Measurements from ENCODE around the gene NAB1. TPM values are rescaled to one million over a fixed set of nuclear protein-coding genes. Genes with fewer than 3 reads are reported as not detected.
"Not testable (repeated sequence)": the region's sequence is repeated elsewhere in the genome, so short reads cannot be mapped to it uniquely, and the experiment has no call there.

Gene NAB1
- total and polyA plus RNA-seq, 12 donors: 13.0 to 43.7 (median 26.7) TPM

- Histone ChIP-seq H3K4me3 (no peak overlapping the region), H3K27ac (no peak overlapping the region), H3K4me1 (replicated peaks in 1 of 2) (no peaks in the 10 kb centered on the region), H3K36me3 (replicated peaks in 1 of 2) (no peaks in the 10 kb centered on the region), H3K27me3 (no peaks in the 10 kb centered on the region), H3K9me3 (replicated peaks in 1 of 3) (no peaks in the 10 kb centered on the region)
- TF ChIP-seq POLR2A (IDR thresholded peaks at IDR 0.05) (no peak), CTCF (IDR thresholded peaks at IDR 0.05) (no peak)
- intact Hi-C loops (cut with DNase I): no loop called here
- DNase-seq: no peak
- WGBS, 4 donors: 92 to 97% (median 95%) methylated on average over 3 to 6 of the region's 6 CpGs
Observed at GRCh38 chr2:190705280-190705679, 56.4 kb downstream of the NAB1 start.

- intact Hi-C loops (cut with DNase I): no loop called here
- H3K36me3 ChIP-seq (replicated peaks in 1 of 2): no peaks in the 10 kb centered on the region
- TF ChIP-seq POLR2A (IDR thresholded peaks at IDR 0.05) (no peak), CTCF (IDR thresholded peaks at IDR 0.05) (no peak)
Observed at GRCh38 chr2:190707726-190708125, 58.8 kb downstream of the NAB1 start.

GRCh38 chr2:190708650-190709049, 59.8 kb downstream of the NAB1 start:
- DNase-seq; H3K9me3 ChIP-seq (replicated peaks in 1 of 3); H3K27ac ChIP-seq; H3K4me1 ChIP-seq (replicated peaks in 1 of 2); intact Hi-C loops (cut with DNase I); H3K27me3 ChIP-seq; H3K4me3 ChIP-seq; H3K36me3 ChIP-seq (replicated peaks in 1 of 2): not testable (repeated sequence)

More at GRCh38 chr2:190707726-190708125, 58.8 kb downstream of the NAB1 start:
- Histone ChIP-seq H3K4me3 (no peak overlapping the region), H3K9me3 (replicated peaks in 1 of 3) (no peaks in the 10 kb centered on the region), H3K27ac (no peak overlapping the region), H3K27me3 (no peaks in the 10 kb centered on the region), H3K4me1 (replicated peaks in 1 of 2) (no peaks in the 10 kb centered on the region)
- WGBS, 4 donors: 87 to 89% (median 87%) methylated on average over 2 of the region's 2 CpGs
- no peak for DNase-seq

DNA sequence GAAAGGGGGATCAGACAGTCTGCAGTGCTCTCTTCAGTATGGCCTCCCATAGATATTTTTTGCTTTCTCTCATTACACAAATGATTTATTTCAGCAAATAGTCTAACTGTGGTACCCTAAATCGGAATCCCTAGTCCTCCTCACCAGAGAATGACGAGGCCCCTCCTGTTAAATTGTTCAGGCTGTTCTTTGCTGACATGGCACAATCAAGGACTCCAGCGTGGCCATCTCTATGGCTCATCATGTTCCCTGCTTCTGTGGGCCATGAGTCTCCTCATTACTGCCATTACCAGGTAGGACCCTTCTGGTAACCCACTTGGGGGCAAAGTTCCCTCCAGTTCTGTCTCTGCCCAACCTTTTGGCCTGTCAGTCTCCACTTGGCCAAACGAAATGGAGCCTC, 62.2 kb downstream of the NAB1 start:
- Histone ChIP-seq H3K9me3 (replicated peaks in 1 of 3) (no peaks in the 10 kb centered on the region), H3K27me3 (no peaks in the 10 kb centered on the region), H3K4me3 (no peak overlapping the region), H3K27ac (no peak overlapping the region), H3K4me1 (replicated peaks in 1 of 2) (no peaks in the 10 kb centered on the region), H3K36me3 (replicated peaks in 1 of 2) (no peaks in the 10 kb centered on the region)
- WGBS, 4 donors: 87 to 92% (median 89%) methylated on average over 4 of the region's 4 CpGs
- TF ChIP-seq POLR2A (IDR thresholded peaks at IDR 0.05) (no peak), CTCF (IDR thresholded peaks at IDR 0.05) (no peak)
- intact Hi-C loops (cut with DNase I): no loop called here
- no peak for DNase-seq

- Histone ChIP-seq H3K4me1 (replicated peaks in 1 of 2) (no peaks in the 10 kb centered on the region), H3K27ac (no peak overlapping the region), H3K9me3 (replicated peaks in 1 of 3) (no peaks in the 10 kb centered on the region), H3K4me3 (no peak overlapping the region), H3K36me3 (replicated peaks in 1 of 2) (no peaks in the 10 kb centered on the region), H3K27me3 (peaks cover 4% of the 10 kb centered on the region)
- intact Hi-C loops (cut with DNase I): no loop called here
- TF ChIP-seq CTCF (IDR thresholded peaks at IDR 0.05) (no peak), POLR2A (IDR thresholded peaks at IDR 0.05) (no peak)
- DNase-seq: no peak
Observed at GRCh38 chr2:190713471-190713870, 64.6 kb downstream of the NAB1 start.
